DMS53 treated with DMSO at 0.1 percent for 48 hours (cell line): ENCODE results near the gene SPACA6.

Experiments
- DNase-seq: peaks from one replicate; lab custom pipeline; 2025; ENCODE audit not compliant: unreplicated experiment; lab: John Stamatoyannopoulos, UW

Gene SPACA6

GRCh38 chr19:51688671-51689571, 4.2 kb upstream of the SPACA6 start:
- no peak for DNase-seq

GRCh38 chr19:51689751-51690453, 3.2 kb upstream of the SPACA6 start:
- DNase-seq = no peak

GRCh38 chr19:51690454-51691073, 2.6 kb upstream of the SPACA6 start:
- no peak for DNase-seq

- no peak for DNase-seq
These were observed 2.0 kb upstream of the SPACA6 start for GRCh38 chr19:51691074-51691583.

GRCh38 chr19:51691584-51692428, 1.3 kb upstream of the SPACA6 start:
- DNase-seq = no peak

- no peak for DNase-seq
These were observed 662 bp upstream of the SPACA6 start for GRCh38 chr19:51692468-51692867.

GRCh38 chr19:51693819-51694218, 689 bp downstream of the SPACA6 start:
- no peak for DNase-seq

GRCh38 chr19:51694318-51695085, 1.4 kb downstream of the SPACA6 start:
- no peak for DNase-seq

GRCh38 chr19:51695088-51695487, 2.0 kb downstream of the SPACA6 start:
- no peak for DNase-seq

GRCh38 chr19:51695702-51696315, 2.7 kb downstream of the SPACA6 start:
- no peak for DNase-seq

GRCh38 chr19:51696606-51697005, 3.5 kb downstream of the SPACA6 start:
- no peak for DNase-seq

- no peak for DNase-seq
These were observed 4.1 kb downstream of the SPACA6 start for GRCh38 chr19:51697169-51697776.

GRCh38 chr19:51698296-51698695, 5.2 kb downstream of the SPACA6 start:
- no peak for DNase-seq

- no peak for DNase-seq
These were observed 6.0 kb downstream of the SPACA6 start for GRCh38 chr19:51699170-51699569.

- DNase-seq = no peak
These were observed 8.5 kb downstream of the SPACA6 start for GRCh38 chr19:51701468-51702100.

GRCh38 chr19:51702103-51702824, 9.1 kb downstream of the SPACA6 start:
- no peak for DNase-seq

GRCh38 chr19:51702825-51703574, 9.9 kb downstream of the SPACA6 start:
- DNase-seq = no peak
